DMS79 treated with DMSO at 0.1 percent for 48 hours (cell line): Measurements from ENCODE around the gene MCTP1.

Source experiments
- DNase-seq: peaks from one replicate; lab custom pipeline; 2025; lab: John Stamatoyannopoulos, UW

The MCTP1 gene

DNA sequence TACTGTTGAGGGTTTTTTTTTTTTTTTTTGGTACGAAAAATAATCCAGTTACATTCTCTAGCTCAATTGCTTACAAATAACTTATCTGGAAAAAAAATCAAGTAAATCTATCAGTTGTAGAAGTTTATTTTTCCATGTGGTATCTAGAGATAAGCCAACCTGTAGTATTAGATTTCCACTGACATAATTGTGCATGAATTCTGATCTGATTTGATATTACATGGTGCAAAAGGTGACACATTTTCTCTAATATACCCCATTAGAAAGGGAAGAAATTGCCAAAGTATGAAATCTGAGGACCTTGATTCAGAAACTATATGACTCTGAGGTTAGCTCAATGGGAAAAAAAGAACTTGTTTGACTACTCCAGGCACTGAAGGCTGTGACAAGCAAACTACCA, 524.9 kb downstream of the MCTP1 start:
- DNase-seq: no peak

DNA sequence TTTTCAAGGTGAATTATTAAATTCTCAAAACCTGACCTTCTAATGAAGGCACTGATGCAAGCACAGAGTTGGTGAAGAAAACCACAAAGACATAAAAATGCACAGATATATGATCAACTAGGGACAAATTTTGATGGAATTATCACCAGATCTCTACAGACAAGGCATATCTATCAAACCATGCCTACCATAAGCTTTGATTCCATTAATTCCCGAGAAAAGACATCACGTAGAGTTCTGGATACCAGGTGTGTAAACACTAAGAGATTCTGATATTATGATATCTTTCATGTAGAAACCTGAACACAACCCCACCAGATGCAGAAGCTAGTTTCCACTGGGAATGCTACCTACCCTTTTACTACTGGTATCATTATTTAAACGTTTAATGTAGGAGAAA, 525.9 kb downstream of the MCTP1 start:
- no peak for DNase-seq

DNA sequence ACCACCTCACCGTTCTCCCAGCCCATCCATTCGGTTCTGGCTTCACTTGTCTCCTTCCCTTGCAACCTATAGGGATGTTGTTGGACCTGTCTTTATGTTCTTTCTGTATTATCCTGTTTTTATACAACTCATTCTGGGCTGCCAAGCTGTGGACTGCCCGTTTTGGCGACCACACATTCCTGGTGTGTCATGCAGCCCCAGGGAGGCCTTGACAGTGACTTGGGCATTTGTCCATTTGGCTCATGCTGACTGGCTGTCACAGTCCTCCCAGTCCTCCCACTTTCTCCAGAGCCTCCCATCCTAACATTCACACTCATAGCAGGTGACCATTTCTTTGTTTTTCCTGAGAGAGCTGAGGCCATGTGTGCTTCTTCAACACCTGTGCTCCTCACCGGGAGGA, 530.1 kb downstream of the MCTP1 start:
- DNase-seq: no peak

DNA sequence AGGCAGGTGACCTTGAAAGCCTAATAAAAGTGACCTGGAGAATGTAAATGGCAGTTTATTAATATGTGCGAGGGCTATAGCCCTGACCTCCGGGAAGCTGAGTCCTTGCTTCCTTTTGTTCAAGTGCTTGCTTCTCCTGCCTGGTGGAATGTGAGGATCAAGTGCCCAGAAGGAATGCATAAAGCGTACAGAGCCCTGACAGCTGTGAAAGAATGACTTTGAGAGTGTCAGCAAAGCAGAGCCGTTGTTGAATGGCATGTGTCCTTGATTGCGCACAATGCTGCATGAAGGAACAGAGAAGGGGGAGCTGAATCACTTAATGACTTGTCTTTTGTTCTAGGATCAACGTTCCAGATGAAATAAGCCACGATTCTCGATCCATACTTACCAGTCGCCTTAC, 533.4 kb downstream of the MCTP1 start:
- no peak for DNase-seq

DNA sequence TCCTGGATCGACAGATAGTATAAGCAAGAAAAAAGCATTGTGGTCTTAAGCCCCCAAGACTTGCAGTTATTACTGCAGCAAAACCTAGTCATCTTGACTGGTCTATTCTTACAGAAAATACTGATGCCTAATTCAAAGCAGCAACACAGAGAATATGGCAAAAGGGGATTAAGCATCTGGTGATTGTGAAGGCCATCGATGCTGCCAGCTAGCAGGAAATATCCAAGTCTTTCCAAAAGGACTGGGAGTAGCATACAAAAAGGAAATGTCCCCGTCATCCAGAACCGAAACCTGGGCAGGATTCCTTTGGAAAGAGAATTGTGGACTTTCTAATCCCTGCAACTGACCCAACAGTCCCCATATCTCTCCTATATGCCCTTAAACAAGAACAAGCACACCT, 534.2 kb downstream of the MCTP1 start:
- no peak for DNase-seq

DNA sequence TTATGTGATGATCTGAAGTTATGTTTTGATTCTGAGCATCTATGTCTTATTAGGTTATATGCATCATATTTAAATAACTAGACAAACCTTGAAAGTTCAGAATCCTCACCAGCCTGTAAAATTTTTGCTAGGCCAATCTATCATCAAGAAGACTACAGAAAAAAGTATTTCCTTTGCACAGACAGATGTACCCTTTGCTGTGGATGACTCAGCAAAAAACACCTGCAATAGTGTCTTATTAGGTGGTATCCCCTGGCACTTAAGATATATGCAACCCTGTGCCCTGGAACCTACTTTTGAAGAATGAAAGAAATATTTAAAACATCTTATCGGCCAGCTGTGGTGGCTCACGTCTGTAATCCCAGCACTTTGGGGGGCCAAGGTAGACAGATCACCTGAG, 535.9 kb downstream of the MCTP1 start:
- DNase-seq: no peak

DNA sequence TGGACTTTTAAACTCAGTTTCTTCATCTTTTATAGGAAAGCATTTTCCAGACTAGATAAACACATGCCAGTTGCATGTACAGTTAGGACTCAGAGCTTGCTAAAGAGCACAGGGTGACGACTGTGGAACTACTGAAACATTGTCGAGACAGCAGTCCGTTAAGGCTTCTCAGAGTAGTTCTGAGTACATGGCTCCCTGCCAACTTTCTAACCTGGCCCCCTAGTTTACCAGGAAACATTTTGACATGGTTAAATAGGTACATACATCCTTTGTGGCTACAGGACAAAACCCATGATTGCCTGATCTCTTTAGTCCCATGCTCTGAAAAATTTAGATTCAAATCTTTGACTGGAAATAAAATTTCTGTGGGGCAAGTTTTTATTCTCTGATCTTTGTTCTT, 536.7 kb downstream of the MCTP1 start:
- DNase-seq: peak; percentile 11

DNA sequence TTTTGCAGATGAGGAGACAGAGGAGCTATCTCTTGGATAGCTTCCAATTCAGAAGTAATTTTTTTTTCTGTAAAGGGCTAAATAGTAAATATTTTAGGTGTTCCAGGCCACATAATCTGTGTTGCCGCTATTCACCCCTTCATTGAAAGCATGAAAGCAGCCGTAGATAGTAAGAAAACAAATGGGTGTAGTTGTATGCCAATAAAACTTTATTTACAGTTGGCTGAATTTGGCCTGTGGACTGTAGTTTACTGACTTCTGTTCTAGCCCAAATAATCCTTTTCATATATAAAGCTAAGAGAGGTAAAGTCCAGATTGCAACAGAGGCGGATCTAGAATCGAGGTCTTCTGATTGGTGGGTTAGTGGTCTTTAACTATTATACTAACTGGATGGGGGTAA, 537.5 kb downstream of the MCTP1 start:
- DNase-seq: no peak

DNA sequence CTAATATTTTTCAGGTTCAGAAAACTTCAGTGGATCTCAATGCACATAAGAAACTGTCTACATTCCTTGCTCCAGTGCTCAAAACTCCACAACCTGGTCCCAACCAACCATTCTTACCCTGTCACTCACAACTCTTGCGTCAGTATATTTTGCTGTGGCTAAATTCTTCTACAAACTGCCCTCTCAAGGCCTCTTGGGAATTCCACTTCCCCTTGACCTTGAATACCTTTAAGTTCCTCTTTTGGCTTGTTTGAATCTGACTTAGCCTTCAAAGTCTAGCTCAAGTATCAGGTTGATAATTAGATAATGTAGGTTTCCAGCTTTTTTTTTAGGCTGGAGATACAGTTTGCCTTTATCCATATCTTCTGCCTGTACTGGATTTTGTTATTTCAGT, 538.2 kb downstream of the MCTP1 start:
- DNase-seq: no peak

DNA sequence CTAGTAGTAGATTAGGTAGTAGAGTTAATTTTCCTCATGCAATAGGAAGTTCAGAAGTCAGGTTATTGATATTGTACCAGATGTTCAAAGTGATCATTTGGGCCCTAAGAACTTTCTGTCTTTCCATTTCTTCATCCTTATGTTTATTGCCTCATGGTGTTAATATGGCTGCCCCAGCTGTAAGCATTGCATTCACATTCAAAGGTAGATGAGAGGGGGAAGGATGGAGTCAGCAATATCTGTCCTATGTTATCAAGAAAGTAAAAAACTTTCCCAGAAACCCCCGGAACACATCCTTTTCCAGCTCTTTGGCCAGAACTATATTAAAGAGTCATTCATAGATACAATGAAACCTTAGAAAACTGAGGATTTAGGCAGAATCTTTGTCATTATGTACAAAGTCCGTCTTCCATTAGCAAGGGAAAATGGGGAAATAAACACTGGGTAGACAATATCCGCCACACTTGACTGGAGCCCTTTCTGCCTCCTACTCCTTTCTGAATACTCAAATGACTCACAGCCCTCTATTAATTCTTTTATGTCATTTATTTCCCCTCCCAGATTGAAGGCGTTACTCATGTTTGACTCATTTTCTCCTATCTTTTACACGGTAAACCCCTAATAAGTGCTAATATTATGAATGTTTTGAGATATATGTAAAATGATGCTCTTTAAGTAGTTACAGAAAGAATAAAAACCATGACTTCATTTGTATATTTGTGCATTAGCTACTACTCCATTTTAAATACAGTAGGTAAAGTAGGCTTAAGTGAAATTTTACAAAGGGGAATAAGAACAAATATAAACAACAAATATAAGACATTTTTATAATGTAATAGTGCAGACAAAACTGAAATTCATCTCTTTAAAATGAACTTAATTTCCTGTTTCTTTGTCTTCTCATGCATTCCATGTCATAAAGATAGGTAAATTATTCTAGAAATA, 538.8 kb downstream of the MCTP1 start:
- DNase-seq: no peak

DNA sequence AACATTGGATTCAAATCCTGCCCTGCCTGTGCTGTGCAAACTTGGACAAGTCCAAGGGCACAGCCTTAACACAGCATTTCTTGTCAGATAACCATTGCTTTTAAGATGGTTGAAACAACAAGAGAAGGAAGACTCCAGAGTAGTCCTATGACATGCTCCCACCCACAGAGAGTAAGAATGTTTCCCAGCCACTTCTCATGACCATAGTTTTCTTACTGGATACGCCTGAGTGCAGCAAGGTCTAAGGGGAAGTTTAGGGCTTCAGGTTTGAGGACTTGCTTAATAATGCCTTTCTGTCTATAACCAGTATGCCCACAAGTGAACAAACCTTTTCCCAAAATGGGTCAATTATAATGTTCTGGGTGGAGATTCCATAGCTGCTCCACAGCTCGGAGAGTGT, 540.0 kb downstream of the MCTP1 start:
- no peak for DNase-seq

DNA sequence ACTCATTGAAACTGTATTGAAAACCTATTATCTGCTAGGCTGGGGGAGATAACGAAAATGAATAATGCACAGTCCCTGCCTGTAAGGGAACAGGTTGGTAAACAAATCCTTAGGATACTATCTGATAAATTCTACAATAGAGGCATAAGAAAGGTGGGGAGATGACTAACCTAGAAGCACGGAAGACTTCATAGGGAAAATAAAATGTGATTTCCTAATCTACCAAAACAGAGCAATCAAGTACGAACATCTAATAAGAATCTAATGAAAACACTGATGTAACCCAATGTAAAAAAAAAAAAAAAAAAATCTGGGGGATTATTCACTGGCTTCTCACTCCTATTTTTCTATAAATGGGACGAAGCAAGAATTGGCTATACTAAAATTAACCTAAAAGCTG, 542.0 kb downstream of the MCTP1 start:
- no peak for DNase-seq

DNA sequence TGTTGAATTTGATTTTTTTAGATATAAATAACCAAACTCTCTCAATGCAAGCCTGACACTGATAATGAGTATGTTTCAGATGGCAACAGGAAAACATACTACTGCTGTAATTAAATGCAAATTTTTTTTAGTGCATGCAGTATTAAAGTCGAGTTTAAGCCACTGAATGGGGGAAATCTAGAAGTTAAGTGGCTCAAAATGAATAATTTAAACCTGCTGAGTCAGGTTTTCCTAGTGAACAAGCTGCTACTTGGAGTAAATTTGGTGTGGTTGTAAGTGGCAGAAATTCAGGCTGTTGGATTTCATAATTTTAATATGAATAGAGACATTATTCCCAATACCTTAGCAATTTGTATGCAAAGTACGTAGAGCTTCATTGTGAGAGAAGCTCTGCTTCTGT, 544.6 kb downstream of the MCTP1 start:
- DNase-seq: no peak

DNA sequence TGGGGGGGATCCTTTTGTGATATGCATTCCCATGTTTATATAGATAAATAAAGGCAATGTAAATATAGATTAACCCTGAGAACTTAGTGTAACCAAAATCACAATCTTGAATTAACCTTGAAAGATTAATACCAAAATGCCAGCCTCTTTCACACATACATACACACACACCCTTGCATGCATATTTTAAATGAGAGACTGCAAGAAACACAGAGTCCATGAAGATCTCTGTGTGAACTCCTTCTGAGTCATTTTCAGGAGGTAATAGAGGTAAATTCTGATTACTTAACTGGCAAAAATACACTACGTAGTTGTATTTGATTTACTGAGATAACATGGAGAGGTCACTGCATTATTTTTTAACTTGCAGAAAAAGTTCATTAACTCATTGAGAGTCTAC, 548.4 kb downstream of the MCTP1 start:
- DNase-seq: no peak

DNA sequence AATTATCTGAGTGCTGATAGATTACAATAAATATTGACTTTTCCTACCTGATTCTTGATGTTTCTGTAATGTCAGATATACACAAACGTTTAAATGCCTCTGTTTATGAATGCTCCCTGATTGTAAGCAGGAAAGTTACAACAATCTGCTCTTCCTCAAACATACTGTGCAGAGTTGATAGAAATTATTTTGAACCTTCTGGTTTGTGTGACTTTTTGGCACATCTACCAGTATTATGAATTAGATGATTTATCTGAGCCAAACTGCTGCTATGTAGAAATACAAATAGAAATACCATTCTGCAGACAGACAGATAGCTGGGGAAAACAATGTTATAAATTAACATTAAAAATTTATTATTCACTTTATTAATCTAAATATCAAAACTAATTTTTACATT, 553.4 kb downstream of the MCTP1 start:
- DNase-seq: no peak

DNA sequence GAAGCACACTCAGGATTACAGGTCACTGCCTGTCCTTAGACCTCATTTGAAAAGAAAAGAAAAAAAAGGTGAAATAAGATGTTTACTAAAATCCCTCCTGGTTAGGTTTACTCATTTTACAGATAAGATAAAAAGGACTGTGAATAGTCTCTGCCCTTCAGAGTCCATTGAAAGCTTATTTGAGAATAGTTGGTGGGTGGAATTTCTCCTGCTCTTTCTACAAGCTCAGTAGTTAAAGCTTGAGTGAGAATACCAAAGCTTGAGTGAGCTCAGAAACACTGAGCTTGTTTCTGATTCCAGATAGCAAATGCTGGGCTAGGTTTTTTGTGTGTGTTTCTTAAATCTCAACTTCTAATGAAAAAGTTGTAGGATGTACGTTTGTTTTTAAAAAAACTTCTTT, 559.8 kb downstream of the MCTP1 start:
- no peak for DNase-seq

DNA sequence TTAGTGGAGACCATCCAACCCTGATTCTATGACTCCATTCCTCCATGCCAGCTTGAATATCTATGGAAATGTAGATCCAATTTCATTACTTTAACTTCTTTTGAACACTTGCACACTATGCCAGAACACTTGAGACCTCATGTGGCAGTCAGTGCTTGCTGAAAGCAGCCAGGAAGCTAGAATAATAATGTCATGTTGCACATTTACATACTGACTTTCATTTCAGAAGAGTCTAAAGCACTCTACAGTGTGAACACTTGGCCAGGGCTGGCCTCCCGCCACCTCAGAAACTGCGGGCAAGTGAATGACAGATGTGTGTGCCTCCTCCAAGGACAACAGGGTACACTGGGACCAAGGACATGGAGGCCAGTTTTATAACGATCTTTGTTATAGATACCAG, 569.1 kb downstream of the MCTP1 start:
- DNase-seq: no peak

DNA sequence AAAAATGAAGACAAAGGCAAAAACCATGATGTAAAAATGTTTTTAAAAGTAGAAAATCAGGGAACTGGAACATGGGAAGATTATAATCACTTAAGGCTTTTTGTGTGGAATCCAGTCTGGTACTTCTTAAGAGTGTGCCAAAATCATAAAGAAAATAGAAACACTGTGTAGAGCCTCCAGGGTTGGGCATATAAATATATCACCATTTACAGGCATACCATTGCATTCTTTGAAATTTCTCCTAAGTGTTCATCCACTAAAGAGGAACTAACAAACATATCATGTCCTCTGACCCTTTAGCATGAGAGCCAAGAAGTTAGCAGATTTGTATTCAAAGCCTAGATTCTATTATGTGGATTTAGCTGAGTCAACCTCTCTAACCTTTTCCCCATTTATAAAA, 573.1 kb downstream of the MCTP1 start:
- DNase-seq: no peak

DNA sequence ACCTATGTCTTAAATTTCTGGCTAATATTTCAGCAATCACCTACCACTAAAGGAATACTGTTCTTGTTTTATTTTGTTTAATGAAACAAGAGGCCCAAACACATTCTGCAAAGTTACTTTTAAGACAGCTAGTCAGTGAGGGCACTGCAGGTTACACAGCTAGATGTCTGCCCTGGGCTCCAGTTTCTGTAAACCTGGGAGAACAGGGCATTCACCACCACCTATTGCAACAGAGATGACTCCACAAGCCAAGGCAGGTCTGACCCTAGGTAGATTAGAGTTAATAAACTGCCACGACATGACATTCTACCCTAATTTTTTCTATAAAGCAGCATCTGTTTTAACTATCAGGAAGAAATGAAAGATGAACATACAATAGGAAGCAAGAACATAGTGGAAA, 575.6 kb downstream of the MCTP1 start:
- DNase-seq: no peak

DNA sequence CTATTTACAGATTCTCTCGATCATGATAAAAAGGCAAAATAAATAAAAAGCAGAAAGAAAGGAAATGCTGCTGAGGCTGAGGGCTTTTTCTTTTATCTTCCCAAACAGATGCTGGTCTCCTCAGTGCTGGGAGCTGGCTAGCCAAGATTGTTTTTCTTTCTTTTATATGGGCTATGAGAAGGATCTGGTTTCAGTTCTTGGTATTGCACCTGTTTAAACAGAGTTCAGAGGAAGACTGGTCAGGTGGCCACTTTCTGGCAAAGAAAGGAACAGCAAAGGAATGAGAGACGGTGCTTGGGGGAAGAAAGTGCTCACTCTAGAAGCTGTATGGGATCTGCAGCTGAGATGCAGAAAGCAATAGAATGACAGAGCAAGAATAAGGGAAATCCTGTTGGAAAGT, 577.5 kb downstream of the MCTP1 start:
- DNase-seq: peak; percentile 95

DNA sequence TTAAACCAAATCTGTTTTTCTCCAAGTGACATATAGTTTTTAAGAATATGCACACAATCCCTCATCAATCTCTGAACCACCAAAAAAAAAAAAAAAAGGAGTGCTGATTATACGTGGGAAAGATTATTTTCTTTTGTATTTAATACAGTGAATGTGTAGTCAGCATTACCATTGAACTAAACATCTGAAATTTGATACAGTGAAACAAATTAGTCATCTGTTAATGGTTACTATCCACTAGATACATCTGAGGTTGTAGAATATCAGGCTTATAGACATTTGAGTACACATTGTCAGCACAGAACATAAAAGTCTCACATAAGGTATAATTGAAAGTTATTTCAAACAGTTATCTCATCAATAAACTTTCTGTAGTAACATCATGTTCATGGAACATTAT, 579.5 kb downstream of the MCTP1 start:
- no peak for DNase-seq

DNA sequence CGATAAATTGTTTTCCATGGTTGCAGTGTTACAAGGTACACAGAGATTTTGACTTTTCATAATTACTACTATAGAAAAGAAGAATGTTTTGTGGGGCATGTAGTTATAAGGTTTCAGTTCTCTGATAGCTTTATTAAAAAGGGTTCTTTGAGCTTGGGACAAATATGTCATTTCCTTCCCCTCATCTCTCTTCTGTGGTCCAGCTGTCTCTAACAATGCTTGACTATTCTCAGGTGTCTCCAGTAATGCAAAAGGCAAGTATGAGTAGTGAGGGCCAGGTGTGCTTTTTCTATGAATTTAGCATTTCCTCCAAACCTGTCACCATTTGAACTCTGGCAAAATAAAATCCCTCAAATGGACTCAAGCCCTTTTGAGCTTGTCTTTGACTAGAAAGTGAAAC, 582.2 kb downstream of the MCTP1 start:
- DNase-seq: no peak

DNA sequence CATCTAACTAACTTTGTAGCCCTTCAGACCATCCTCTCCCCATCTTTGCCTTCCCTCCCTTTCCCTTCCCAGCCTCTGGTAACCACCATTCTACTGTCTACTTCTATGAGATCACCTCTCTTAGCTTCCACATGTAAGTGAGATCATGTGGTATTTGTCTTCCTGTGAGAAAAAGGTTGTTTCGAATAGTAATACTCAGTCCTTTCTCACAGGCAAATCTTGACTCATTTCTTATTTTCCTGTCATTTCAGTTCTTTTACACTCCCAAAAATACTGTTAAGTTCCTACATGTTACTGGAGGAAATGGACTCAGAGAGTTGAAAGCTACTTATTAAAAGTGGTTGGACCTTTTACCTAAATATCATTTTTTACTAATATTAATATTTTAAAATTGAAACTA, 584.3 kb downstream of the MCTP1 start:
- DNase-seq: no peak

DNA sequence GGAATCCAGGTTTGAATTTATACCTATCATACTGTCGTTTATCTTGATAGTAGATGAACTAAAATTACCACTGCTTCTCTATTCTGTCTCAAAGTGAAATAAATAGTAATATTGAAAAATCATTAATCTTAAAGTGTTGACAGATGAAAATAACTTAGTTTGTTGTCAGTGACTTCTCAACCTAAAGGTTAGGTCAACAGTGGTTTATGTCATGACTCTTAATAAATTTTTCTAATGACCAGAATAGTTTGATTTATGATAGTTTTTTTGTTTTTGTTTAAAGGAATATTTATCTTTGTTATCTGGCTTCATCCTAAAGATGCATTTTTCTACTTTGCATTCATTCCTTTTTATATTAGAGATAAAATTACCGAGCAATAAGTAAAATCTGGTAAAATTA, 585.3 kb downstream of the MCTP1 start:
- DNase-seq: no peak
